GM10266 (cell line): ENCODE data around the gene FAM89B.
A peak's percentile ranks its signal among the peaks of the same experiment; 100 is the strongest.

ENCODE experiments used
- DNase-seq: peaks from one replicate; pipeline ENCODE4 v3.0.0; 2012; ENCODE audit errors: extremely low spot score
- TF ChIP-seq, protein P1 (sequence below): IDR thresholded peaks from 2 replicates; pipeline ENCODE4 v1.5.1; 2012; ENCODE audit warnings: mild to moderate bottlenecking, low read depth; ENCODE audit not compliant: control insufficient read depth, insufficient read depth; ENCODE audit errors: missing control alignments

FAM89B gene

DNA sequence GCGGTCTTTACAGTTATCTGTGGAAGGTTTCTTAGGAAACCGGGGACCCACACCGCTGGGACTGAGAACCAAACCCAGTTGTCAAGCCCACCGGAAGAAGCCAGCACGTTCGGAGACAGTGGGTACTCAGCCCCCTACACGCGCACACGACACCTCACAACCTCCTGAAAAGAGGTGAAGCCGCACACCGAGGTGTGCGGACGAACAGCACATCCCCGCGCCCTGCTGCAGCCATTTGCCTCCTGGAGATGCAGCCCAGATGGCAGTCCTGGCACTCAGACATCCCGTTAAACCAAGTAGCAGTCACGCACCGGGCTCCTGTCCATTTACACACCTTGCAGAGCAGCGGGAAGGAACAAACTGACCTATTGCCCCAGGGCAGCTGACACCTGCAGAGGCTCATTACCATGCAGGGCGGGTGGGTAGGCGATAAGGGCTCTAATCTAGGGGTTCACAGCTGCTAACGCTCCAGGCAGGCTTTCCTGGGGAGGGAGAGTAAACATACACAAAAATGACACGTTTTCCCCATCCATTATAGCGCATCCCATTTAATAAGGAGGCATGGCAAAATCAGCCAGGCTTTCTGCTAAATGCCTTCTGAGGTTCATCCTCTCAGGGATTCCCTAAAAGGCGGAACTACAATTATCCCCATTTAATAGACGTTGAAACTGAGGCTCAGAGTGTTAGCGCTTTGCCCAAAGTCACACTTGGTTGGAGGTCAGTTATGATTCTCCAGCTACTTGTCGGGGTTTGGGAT, 2.7 kb downstream of the FAM89B start:
- DNase-seq = no peak
- TF ChIP-seq, protein P1, sequence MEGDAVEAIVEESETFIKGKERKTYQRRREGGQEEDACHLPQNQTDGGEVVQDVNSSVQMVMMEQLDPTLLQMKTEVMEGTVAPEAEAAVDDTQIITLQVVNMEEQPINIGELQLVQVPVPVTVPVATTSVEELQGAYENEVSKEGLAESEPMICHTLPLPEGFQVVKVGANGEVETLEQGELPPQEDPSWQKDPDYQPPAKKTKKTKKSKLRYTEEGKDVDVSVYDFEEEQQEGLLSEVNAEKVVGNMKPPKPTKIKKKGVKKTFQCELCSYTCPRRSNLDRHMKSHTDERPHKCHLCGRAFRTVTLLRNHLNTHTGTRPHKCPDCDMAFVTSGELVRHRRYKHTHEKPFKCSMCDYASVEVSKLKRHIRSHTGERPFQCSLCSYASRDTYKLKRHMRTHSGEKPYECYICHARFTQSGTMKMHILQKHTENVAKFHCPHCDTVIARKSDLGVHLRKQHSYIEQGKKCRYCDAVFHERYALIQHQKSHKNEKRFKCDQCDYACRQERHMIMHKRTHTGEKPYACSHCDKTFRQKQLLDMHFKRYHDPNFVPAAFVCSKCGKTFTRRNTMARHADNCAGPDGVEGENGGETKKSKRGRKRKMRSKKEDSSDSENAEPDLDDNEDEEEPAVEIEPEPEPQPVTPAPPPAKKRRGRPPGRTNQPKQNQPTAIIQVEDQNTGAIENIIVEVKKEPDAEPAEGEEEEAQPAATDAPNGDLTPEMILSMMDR = no peak

DNA sequence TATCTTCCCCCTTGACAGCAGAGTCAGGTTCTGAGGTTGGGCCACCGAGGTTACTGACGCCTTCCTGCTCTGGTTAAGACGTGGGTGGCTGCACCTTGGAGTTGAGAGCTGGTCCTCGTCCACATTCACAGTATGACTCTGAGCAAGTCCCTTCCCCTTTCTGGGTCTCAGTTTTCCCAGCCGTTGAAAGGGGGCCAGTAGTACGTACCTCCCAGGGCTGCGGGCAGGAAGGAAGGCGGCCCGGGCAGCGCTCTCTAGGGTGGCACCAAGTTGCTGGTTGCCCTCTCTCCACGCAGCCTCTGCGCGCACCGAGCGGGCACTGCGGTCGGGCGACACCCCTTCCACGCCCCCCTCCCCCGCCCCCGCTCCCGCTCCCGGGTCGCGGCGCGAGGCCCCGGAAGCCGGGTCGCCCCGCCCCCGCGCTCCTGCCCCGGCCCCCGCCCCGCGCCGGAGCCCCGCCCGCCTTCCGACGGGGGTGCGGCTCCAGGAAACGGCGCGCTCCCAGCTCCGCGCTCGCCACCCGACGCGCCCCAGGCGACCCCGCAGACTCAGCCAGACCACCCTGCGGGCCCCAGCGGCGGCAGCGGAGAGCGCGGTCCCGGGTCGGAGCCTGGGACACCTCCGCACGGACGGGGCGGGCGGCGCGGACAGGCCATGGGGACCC, 3.4 kb downstream of the FAM89B start, which contains the start of gene EHBP1L1:
Gene EHBP1L1, plus strand, starts transcription at position 486 of the 664 bp plus-strand sequence. CDS start 250 bp downstream, outside the sequence.
- peak; percentile 95 for DNase-seq
- TF ChIP-seq, protein P1 = no peak

DNA sequence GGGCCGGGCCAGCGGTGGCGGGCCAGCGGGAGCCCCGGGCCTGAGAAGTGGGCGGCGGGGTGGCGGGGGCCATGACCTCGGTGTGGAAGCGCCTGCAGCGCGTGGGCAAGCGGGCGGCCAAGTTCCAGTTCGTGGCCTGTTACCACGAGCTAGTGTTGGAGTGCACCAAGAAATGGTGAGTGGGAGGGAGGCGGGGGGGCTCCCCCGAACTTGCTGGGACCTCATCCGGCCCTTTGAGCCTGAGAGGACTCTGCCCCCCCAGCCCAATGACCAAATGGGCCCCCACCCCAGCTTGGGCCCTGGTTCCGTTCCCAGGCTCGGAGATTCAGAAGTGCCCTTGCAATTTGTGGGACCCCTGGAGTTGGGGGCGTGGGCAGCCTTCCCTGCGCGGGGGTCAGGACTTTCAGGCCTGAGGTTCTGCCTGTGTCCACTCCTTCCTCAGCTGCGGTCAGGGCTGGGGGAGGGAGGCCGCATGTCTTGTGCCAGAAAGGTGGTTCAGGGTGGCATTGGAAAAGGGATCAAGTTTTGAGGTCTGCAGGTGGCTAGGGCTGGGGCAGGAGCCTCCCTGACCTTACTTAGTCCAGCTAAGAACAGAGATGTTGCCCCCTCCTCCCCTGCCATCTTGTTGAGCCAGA, 4.0 kb downstream of the FAM89B start:
- TF ChIP-seq, protein P1 = no peak
- DNase-seq = no peak

DNA sequence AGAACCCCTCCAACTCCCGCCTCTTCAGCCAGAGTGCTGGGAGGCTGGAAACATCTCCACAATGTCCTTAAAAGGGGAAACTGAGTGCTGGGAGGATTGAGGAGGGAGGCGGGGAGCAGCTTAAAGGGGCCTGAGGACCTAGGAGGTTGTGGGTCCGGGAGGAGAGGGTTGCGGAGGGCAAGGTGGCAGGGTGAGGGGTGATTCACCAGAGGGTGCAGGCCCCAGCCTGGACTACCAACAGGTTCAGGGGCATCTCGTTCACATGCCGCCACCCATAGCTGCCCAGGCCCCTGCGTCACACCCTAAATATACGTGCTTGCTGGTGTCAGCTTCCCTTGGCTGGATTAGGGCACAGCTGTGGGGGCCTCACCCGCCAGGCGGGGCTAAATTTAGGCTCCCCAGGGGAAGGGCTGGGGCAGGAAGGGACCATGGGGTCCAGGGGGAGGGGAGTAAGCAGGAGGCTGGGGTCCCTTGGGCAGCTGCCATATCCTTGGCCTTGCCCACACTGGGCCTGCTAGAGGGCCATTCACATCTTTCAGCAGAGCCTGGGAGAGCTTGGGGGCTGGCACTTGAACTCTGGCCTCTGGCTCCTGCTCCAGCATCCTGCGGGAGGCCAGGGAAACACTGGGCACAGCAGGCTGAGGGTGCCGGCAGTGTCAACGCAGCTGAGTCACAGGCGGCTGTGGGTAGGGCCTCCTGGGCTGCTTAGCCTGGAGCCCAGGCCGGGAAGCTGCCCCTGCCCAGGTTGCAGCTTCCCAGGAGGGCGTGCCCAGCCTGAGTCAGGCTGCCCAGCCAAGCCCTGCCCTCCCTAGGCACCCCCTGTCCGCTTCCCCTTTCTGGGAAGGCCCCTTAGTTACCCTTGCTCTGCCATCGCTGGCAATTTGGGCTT, 4.8 kb downstream of the FAM89B start:
- TF ChIP-seq, protein P1 = no peak
- no peak for DNase-seq

DNA sequence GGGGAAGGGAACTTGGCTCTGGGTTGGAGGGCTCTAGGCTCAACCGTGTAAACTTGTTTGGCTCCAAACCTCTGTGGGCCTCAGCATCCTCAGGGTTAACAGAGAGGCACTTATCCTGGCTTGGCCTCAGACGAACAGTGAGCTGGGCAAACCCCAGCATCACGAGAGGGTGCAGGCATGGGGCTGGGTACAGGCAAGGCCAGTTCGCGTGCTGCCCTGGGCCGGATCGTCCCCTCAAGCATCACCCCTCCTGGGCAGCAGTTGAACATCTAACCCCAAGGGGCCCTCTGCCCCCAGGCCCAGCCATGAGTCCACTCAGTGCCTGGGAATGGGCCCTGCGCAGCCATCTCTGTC, 5.4 kb downstream of the FAM89B start:
- no peak for DNase-seq
- TF ChIP-seq, protein P1 = no peak

DNA sequence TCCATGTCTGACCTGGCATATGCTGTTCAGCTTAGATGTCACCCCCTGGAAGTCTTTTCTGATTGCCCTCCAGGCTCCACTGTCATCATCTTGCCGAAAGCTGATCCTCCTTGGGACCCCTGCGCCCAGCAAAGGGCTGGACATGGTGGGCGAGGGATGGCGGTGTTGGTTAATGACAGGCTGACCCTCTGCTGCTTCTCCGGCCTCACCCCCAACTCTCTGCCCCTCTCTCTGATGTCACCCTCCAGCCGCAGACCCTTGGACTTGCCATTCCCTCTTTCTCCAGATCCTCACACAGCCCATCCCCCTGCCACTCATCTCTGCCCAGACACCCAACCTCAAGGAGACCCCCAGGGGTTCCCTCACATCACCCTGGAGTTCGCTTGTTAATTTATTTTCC, 5.8 kb downstream of the FAM89B start:
- DNase-seq = no peak
- TF ChIP-seq, protein P1 = no peak
